GM18519 (cell line): Measurements from ENCODE around the gene BAIAP3.
"Not testable (repeated sequence)": the region's sequence is repeated elsewhere in the genome, so short reads cannot be mapped to it uniquely, and the experiment has no call there.

Experiments
- ATAC-seq: cut with Tn5 transposase; IDR thresholded peaks from one replicate; pipeline ENCODE4 v1.9.1; 2021; ENCODE audit warnings: mild to moderate bottlenecking, moderate library complexity; ENCODE audit not compliant: unreplicated experiment, low FRiP score

Gene BAIAP3, protein sequence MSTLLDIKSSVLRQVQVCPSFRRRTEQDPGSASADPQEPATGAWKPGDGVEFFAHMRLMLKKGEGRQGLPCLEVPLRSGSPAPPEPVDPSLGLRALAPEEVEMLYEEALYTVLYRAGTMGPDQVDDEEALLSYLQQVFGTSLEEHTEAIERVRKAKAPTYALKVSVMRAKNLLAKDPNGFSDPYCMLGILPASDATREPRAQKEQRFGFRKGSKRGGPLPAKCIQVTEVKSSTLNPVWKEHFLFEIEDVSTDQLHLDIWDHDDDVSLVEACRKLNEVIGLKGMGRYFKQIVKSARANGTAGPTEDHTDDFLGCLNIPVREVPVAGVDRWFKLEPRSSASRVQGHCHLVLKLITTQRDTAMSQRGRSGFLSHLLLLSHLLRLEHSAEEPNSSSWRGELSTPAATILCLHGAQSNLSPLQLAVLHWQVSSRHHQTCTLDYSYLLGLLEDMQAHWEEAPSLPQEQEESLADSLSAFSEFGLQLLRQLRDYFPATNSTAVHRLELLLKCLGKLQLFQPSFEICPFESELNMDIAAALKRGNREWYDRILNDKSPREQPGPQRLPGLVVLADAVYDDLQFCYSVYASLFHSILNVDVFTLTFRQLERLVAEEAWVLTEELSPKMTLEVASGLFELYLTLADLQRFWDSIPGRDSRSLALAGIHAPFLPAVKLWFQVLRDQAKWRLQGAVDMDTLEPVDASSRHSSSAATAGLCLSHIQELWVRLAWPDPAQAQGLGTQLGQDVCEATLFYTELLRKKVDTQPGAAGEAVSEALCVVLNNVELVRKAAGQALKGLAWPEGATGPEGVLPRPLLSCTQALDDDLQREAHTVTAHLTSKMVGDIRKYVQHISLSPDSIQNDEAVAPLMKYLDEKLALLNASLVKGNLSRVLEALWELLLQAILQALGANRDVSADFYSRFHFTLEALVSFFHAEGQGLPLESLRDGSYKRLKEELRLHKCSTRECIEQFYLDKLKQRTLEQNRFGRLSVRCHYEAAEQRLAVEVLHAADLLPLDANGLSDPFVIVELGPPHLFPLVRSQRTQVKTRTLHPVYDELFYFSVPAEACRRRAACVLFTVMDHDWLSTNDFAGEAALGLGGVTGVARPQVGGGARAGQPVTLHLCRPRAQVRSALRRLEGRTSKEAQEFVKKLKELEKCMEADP

DNA sequence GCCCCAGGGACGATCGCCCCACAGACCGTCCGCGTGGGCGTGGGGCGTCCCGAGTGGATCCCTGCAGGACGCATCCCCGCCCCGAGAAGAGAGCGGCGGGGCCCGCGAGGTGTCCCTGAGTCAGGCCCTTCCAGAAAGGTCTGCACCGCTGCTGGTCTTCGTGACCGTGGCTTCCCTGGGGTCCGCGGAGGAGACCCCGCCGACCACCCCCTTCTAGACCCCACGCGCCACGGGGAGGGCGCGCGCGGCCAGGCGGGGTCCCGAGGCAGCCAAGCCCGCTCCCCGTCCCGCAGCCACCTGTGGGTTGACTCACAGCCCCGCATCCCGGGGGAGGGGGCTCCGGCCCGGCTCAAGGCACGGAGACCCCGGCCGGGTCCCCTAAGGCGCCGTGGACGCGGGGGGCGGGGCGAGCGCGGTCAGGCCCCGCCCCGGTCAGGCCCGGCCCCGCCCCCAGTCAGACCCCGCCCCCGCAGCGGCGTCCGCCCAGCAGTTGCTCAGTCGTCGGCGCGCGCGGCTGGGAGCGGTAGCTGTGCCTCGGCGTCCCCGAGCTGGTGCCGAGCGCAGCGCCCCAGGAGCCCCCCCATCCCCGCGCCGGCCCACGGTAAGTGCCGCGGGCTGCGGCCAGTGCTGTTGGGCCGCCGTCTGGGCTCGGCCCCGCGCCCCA is at the start of gene BAIAP3:
BAIAP3 (plus strand) TSS at position 497 of the 664 bp plus-strand sequence. CDS start 4,905 bp downstream, outside the sequence.
- no peak for ATAC-seq

DNA sequence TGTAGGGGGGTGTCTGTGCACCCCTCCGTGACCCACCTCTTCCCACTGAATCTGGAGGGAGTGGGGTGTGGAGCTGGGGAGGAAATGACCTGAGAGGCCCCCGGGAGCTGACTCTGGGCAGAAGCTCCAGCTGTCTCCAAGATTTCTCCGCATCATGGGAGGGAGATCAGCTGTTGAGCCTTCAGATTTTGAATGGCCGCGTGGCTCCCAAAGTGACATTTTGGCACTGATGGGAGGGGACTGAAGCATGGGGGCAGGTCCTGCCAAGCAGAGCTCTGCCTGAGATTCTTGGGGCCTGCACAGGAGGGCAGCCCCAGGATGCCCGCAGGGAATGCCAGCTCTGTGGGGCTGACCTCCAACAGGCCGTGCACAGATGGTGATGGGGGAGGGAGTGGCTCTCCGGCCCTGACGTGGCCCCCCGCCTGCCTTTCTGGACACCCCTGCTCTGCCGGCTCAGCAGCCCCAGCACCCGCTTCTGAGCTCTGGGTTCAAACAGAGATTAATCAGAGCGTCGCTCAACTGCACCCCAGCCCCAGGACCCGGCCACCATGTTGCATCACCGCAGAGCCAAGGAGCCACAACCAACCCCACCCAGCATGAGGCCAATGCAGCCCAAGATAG is 49.3 kb upstream of the BAIAP3 start:
- ATAC-seq: no peak

DNA sequence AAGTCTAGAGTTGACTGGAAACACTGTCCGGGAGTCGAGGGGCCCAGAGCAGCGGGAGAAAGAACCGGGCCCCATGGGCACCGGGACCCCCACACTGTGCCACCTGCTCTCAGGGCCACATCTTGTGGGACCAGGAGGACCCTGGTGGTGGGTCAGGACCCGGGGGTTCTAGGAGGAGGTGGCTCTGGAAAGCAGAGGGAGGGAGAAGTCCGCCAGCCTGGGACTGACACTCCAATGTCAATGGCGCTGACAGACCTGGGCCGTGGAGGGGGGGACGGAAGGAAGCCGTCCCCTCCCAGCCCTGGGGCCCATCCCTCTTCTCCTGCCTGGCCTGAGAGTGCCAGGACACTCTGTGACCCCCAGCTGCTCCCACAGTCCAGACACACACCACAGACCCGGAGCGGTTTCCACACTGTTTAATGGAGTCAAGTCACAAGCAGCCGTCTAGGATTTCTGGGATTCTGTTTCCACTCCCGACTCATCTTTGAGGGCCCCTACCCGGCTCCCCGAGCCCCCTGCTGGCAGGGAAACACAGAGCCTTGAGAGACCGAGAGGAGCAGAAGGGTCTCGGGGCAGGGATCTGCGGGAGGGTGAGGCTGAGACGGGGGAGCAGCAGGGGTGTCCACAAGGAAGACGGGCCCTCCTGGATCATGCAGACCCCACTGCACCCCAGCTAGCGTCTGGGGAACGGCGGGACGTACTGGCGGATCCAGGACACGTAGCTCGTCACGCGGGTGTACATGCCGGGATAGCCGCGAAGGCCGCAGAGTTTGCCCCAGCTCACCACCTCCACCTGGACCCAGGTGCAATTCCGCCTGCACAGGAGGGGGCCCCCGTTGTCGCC is 47.6 kb upstream of the BAIAP3 start:
- ATAC-seq: no peak

DNA sequence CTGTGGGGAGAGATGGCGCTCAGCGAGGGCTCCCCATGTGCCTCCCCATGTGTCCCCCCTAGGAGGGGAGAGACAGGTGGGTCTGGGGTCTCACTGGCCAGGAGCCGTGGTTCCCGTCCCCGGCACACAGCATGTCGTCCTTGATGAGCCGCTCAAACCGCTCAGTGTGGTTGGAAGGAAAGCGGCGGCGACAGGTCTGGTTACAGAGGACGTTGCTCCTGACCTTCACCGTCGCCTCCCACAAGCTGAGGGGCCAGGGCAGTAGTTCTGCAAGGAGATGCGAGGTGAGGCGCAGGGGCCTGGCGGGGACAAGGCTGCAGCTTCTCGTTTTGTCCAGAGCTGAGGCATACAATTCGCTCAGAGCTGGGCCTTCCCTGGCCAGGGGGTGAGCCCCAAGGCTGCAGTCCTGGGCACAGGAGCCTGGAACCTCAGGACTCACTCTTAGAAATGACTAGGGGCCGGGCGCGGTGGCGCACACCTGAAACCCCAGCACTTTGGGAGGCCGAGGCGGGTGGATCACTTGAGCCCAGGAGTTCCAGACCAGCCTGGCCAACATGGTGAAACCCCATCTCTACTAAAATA is 46.8 kb upstream of the BAIAP3 start:
- ATAC-seq: no peak

DNA sequence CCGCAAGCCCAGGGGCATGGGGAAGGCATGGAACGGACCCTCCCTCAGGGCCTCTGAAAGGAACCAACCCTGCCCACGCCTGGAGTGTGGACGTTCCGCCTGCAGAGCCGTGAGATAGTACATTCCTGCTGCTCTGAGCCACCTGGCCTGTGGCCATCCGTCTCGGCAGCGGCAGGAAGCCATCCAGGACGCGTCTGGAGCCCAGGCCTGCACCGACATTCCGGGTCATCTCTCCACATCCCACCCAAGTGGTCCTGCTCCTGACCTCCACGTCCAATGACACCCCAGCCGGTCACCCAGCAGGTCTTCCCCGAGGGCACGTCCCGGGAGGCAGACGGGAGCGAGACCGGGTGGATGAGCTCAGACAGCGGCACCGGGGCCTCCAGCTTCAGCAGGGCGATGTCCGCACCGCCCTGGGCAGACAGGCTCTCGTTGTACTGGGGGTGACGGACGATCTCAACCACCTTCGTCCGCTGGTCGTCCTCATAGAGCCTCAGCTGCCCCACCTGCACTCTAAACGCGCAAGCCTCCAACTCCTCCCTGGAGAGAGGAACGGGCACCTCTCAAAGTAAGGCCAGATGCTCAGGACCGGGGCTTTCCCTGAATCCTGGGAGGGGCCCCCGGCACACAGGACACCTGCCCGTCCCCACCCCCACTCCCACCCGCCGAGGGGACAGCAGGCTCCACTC is 45.3 kb upstream of the BAIAP3 start:
- no peak for ATAC-seq

DNA sequence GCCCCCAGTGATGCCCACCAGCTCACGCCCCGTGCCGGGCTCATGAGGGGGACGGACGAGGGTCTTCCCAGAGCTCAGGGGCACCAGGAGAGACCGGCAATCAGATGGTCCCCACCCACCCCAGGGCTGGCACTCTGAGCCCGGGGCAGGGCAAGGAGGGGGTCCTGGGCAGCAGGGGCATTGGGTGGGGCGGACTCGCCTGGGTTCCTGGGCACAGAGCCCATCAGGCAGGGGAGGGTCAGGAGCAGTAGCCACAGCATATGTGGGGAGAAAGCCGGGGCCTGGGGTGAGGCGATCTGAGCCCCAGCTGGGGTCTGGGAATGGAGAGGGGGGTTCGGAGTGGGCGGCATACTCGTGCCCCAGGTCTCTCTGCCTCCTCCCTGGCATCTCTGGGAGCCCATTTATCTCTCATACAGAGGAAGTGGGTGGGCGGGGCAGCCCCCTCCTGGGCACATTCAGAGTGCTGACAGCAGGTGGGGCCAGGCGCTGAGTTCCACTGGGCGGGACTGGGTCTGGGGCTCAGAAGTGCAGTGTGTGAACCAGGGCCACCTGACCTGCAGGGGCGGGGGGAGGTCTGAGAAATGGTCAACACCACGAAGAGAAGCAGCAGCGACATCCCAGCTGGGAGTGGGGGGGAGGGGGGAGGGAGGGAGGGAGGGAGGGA is 44.5 kb upstream of the BAIAP3 start:
- no peak for ATAC-seq

DNA sequence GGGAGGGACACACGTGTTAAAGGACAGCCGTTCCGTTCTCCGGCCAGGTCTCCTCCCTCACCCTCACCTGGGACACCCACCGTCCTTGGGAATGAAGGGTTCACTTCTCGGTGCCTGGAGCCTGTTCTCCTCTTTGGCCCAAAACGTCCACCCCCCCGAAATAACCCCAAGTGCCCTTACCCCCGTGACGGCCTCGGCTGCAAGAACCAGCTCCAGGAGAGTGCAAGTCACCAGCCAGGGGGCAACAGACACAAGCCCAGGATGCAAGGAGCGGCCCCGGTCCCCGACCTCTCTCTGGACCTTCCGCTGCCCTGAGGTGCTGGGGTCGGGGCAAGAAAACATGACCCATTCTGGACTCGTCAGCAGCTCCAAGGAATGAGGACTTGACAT is 44.0 kb upstream of the BAIAP3 start:
- no peak for ATAC-seq

DNA sequence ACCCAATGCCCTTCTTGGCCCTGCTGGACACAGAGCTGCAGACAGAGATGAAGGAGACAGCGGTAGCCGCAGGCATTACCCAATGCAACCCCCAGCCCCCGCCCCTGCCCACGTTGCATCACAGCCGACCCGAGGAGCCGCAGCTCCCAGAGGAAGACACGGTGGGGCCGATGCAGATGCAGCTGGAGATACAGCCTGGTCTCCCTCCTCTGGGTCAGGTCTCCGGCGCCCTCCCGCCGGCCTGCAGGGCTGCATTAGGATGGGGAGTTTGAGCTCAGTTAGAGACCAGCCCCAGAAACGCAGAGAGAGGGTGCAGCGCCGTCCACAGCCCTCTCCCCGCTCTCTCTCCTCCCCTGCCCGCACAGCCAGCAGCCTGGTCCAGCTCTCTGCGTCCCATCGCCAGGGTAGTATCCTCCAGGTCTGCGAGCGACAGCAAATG is 43.4 kb upstream of the BAIAP3 start:
- ATAC-seq: no peak

DNA sequence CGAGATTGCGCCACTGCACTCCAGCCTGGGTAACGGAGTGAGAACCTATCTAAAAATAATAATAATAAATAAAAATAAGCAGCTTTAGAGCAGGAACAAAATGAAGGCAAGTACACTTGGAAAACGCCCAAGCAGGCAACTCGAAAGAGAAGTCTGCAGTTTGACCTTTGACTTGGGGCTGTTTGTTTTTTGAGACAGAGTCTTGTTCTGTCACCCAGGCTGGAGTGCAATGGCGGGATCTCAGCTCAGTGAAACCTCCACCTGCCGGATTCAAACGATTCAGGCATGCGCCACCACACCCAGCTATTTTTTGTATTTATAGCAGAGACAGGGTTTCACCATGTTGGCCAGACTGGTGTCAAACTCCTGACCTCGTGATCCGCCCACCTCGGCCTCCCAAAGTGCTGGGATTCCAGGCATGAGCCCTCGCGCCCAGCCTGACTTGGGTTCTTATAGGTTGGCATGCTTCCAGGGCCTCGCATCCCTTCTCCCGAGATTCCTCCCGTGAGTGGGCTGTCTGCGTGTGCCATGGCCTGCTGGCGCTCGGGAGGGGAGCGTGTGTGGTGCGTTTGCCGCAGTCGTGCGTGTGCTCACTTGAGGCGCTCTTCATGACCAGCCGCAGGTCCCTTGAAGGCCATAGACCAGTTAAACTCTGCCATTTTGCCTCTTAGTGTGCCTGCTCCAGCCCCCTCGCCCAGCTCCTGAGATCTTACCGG is 42.4 kb upstream of the BAIAP3 start:
- ATAC-seq: no peak

DNA sequence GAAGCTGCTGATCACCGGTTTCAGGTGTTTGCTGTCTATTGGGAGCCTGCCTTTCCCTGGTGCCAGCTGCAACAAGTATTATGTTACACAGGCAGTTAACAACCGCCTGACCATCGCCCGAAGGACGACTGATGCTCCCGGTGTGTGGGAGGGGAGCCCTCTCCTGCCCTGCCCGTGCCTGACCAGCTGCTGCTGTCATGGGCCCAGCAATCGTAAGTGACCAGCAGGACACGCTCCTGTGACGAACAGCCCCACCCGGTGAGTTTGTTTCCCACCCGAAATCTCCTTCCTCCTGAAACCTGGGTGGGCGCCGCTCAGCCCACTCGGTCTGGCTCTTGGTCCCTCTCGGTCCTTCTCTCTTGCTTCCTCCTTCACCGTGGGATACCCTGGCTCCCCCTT is 41.9 kb upstream of the BAIAP3 start:
- no peak for ATAC-seq

DNA sequence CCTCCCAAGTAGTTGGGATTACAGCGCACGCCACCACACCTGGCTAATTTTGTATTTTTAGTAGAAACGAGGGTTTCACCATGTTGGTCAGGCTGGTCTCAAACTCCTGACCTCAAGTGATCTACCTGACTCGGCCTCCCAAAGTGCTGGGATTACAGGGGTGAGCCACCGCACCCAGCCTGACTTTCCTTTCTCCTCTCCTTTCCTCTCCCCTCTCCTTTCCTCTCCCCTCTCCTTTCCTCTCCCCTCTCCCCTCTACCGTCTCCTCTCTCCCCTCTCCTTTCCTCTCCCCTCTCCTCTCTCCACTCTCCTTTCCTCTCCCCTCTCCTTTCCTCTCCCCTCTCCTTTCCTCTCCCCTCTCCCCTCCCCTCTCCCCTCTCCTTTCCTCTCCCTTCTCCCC is 41.2 kb upstream of the BAIAP3 start:
- not testable (repeated sequence) for ATAC-seq

DNA sequence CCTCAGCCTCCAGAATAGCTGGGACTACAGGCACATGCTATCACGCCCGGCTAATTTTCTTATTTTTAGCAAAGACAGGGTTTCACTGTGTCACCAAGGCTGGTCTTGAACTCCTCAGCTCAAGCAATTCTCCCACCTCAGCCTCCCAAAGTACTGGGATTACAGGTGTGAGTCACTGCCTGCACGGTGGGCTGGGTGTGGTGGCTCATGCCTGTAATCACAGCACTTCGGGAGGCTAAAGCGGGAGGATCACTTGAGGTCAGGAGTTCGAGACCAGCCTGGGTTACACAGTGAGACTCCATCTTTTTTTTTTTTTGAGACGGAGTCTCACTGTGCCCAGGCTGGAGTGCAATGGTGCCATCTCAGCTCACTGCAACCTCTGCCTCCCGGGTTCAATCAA is 40.6 kb upstream of the BAIAP3 start:
- ATAC-seq: not testable (repeated sequence)

DNA sequence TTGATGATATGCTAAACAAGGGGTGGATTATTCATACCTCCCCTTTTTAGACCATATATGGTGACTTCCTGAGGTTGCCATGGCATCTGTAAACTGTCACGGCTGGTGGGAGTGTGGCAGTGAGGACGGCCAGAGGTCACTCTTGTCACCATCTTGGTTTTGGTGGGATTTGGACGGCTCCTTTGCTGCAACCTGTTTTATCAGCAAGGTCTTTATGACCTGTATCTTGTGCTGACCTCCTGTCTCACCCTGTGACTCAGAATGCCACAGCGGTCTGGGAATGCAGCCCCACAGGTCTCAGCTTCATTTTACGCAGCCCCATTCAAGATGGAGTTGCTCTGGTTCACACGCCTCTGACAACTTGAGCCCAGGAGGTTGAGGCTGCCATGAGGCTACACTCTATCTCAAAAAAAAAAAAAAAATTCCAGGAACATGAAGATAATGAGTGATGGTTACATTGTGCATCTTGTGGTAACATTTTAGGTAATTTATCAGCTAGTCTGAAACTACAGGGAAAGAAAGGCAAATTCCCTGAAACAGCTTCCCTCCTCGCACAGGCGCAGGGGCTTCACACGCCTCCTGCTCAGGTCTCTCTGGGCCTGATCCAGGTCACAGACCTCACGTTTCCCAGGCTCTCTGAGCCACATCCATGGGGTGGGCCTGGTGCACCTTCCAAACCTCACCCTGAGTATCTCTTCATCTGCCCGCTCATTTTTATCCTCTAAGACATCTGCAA is 39.4 kb upstream of the BAIAP3 start:
- no peak for ATAC-seq

DNA sequence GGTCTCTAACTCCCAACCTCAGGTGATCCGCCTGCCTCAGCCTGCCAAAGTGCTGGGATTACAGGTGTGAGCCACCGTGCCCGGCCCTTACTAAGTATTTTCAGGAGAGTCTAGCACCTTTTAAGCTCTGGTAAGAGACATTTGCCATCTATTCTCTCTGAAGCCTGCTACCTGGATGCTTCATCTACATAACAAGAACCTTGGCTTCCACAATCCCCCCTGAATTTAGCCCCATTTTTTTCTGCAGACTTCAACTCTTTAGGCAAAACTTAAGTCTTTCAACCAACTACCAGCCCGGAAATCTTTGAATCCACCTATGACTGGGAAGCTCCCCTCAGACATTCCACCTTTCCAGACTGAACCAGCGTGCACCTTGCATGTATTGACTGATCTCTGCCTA is 38.0 kb upstream of the BAIAP3 start:
- ATAC-seq: no peak

DNA sequence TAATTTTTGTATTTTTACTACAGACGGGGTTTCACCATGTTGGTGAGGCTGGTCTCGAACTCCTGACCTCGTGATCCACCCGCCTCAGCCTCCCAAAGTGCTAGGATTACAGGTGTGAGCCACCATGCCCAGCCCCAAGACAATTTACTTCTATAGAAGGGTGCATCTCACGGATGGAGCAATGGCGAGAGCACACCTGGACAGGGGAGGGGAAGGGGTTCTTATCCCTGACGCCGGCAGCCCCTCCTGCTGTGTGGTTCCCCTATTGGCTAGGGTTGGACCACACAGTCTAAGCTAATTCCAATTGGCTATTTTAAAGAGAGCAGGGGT is 36.8 kb upstream of the BAIAP3 start:
- not testable (repeated sequence) for ATAC-seq

DNA sequence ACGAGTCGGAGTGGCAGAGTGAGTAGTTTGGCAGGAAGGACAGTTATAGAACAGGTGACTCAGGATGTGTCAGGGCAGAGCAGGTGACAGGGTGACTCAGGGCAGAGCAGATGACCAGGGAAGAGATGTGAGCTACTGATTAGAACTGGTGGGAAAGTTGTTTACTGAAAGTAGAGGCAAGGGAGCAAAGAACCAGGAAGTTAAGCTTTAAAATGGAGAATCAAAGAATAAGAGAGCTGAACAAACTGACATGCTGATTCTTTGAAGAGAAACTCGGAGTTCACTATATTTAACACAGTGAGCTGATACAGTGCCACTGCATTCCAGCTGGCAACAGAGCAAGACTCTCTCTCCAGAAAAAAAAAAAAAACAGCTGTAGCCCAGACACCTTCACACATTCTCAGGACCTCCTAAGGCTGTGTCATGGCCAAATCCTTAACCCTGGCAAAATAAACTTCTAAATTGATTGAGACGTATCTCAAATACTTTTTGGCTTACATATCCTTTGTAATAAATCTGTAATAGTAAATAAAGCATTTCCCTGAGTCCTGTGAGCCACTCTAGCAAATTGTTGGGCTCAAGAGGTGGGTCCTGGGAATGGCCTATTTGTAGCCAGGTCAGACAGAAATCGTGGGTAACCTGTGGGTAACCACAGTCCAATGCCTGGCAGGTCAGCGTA is 36.3 kb upstream of the BAIAP3 start:
- no peak for ATAC-seq
